Measurements from ENCODE around the gene ARHGAP15. TPM values are rescaled to one million over a fixed set of nuclear protein-coding genes. Genes with fewer than 3 reads are reported as not detected.

ARHGAP15 gene
- total RNA-seq, 1 donor from 2014 or later, result not detected

GRCh38 chr2:143356336-143356735 lies 227.1 kb downstream of the ARHGAP15 start:
- no peak overlapping the region for H3K27ac ChIP-seq (ENCODE audit: low read depth, low read length)
- no peak for DNase-seq (ENCODE audit: low read depth)
- H4K20me1 ChIP-seq (ENCODE audit: insufficient read depth, low read length), result no peaks in the 10 kb centered on the region
- no peaks in the 10 kb centered on the region for H3K27me3 ChIP-seq (ENCODE audit: insufficient read depth, low read length)
- H3K4me2 ChIP-seq (ENCODE audit: low read length), result no peak overlapping the region
- no peaks in the 10 kb centered on the region for H3K79me2 ChIP-seq (ENCODE audit: insufficient read depth, low read length)
- no peak overlapping the region for H2AFZ ChIP-seq (ENCODE audit: low read depth, low read length)
- H3K4me1 ChIP-seq (ENCODE audit: insufficient read depth, low read length), result no peaks in the 10 kb centered on the region
- no peaks in the 10 kb centered on the region for H3K9me3 Mint-ChIP-seq (ENCODE audit: unreplicated experiment)
- no peaks in the 10 kb centered on the region for H3K36me3 Mint-ChIP-seq (ENCODE audit: low read depth, unreplicated experiment)
- FAIRE-seq, result no peak
- H3K4me3 Mint-ChIP-seq (ENCODE audit: unreplicated experiment), result no peak overlapping the region
- H3K9ac ChIP-seq (ENCODE audit: low read length), result no peak overlapping the region
- H3K9me3 ChIP-seq (ENCODE audit: insufficient read depth, low read depth, low read length), result no peaks in the 10 kb centered on the region
- no peak overlapping the region for H3K4me3 ChIP-seq (ENCODE audit: insufficient read depth, low read depth, low read length)
- no peaks in the 10 kb centered on the region for H3K4me1 Mint-ChIP-seq (ENCODE audit: low read depth, unreplicated experiment)
- H3K27ac Mint-ChIP-seq (ENCODE audit: unreplicated experiment), result no peak overlapping the region
- H3K36me3 ChIP-seq (ENCODE audit: insufficient read depth, low read length), result no peaks in the 10 kb centered on the region
- TF ChIP-seq EZH2 (IDR thresholded peaks at IDR 0.05; ENCODE audit: insufficient read depth, low read length) (no peak), CTCF (IDR thresholded peaks at IDR 0.05; ENCODE audit: insufficient read depth, low read depth, low read length) (no peak)
- no peaks in the 10 kb centered on the region for H3K27me3 Mint-ChIP-seq (ENCODE audit: low read depth, unreplicated experiment)

GRCh38 chr2:143356736-143357446 lies 227.7 kb downstream of the ARHGAP15 start:
- no peaks in the 10 kb centered on the region for H3K79me2 ChIP-seq (ENCODE audit: insufficient read depth, low read length)
- no peaks in the 10 kb centered on the region for H3K27me3 ChIP-seq (ENCODE audit: insufficient read depth, low read length)
- Mint-ChIP-seq H3K27me3 (ENCODE audit: low read depth, unreplicated experiment) (no peaks in the 10 kb centered on the region), H3K4me3 (ENCODE audit: unreplicated experiment) (no peak overlapping the region), H3K27ac (ENCODE audit: unreplicated experiment) (no peak overlapping the region), H3K9me3 (ENCODE audit: unreplicated experiment) (no peaks in the 10 kb centered on the region), H3K4me1 (ENCODE audit: low read depth, unreplicated experiment) (no peaks in the 10 kb centered on the region), H3K36me3 (ENCODE audit: low read depth, unreplicated experiment) (no peaks in the 10 kb centered on the region)
- no peak overlapping the region for H2AFZ ChIP-seq (ENCODE audit: low read depth, low read length)
- no peaks in the 10 kb centered on the region for H3K9me3 ChIP-seq (ENCODE audit: insufficient read depth, low read depth, low read length)
- no peaks in the 10 kb centered on the region for H3K36me3 ChIP-seq (ENCODE audit: insufficient read depth, low read length)
- H3K4me1 ChIP-seq (ENCODE audit: insufficient read depth, low read length), result no peaks in the 10 kb centered on the region
- no peak for FAIRE-seq
- H3K27ac ChIP-seq (ENCODE audit: low read depth, low read length), result no peak overlapping the region
- no peak for DNase-seq (ENCODE audit: low read depth)
- no peak overlapping the region for H3K9ac ChIP-seq (ENCODE audit: low read length)
- H4K20me1 ChIP-seq (ENCODE audit: insufficient read depth, low read length), result no peaks in the 10 kb centered on the region
- no peak overlapping the region for H3K4me3 ChIP-seq (ENCODE audit: insufficient read depth, low read depth, low read length)
- no peak for TF ChIP-seq EZH2 (IDR thresholded peaks at IDR 0.05; ENCODE audit: insufficient read depth, low read length)
- TF ChIP-seq CTCF (IDR thresholded peaks at IDR 0.05; ENCODE audit: insufficient read depth, low read depth, low read length), result no peak
- no peak overlapping the region for H3K4me2 ChIP-seq (ENCODE audit: low read length)

GRCh38 chr2:143357966-143358365 lies 228.7 kb downstream of the ARHGAP15 start:
- no peak overlapping the region for H3K27ac ChIP-seq (ENCODE audit: low read depth, low read length)
- no peak overlapping the region for H3K4me3 ChIP-seq (ENCODE audit: insufficient read depth, low read depth, low read length)
- H3K4me2 ChIP-seq (ENCODE audit: low read length), result no peak overlapping the region
- H4K20me1 ChIP-seq (ENCODE audit: insufficient read depth, low read length), result no peaks in the 10 kb centered on the region
- H3K79me2 ChIP-seq (ENCODE audit: insufficient read depth, low read length), result no peaks in the 10 kb centered on the region
- H3K9me3 ChIP-seq (ENCODE audit: insufficient read depth, low read depth, low read length), result no peaks in the 10 kb centered on the region
- no peak overlapping the region for H3K9ac ChIP-seq (ENCODE audit: low read length)
- Mint-ChIP-seq H3K4me3 (ENCODE audit: unreplicated experiment) (no peak overlapping the region), H3K27ac (ENCODE audit: unreplicated experiment) (no peak overlapping the region), H3K36me3 (ENCODE audit: low read depth, unreplicated experiment) (no peaks in the 10 kb centered on the region), H3K4me1 (ENCODE audit: low read depth, unreplicated experiment) (no peaks in the 10 kb centered on the region), H3K9me3 (ENCODE audit: unreplicated experiment) (no peaks in the 10 kb centered on the region), H3K27me3 (ENCODE audit: low read depth, unreplicated experiment) (peaks cover 2% of the 10 kb centered on the region)
- H3K27me3 ChIP-seq (ENCODE audit: insufficient read depth, low read length), result no peaks in the 10 kb centered on the region
- H3K4me1 ChIP-seq (ENCODE audit: insufficient read depth, low read length), result no peaks in the 10 kb centered on the region
- no peaks in the 10 kb centered on the region for H3K36me3 ChIP-seq (ENCODE audit: insufficient read depth, low read length)
- no peak for TF ChIP-seq CTCF (IDR thresholded peaks at IDR 0.05; ENCODE audit: insufficient read depth, low read depth, low read length)
- no peak for TF ChIP-seq EZH2 (IDR thresholded peaks at IDR 0.05; ENCODE audit: insufficient read depth, low read length)
- H2AFZ ChIP-seq (ENCODE audit: low read depth, low read length), result no peak overlapping the region
- FAIRE-seq, result no peak
- no peak for DNase-seq (ENCODE audit: low read depth)
